OCI-LY7 (cell line): ENCODE measurements around the gene TNFAIP8L1. TPM values are rescaled to one million over a fixed set of nuclear protein-coding genes. Genes with fewer than 3 reads are reported as not detected.

Experiments used
- BruUV-seq: library from RNA; stranded (reverse); fragments of 400-500 nt; replicated peaks from 2 replicates; lab custom pipeline; 2021; lab: Mats Ljungman, UMichigan
- CTCF ChIA-PET: fragments of 300-600 bp; sonication (Branson Sonifier 250); formaldehyde crosslinking; loops from one replicate; lab custom pipeline; 2022; ENCODE audit warnings: antibody characterized with exemption; ENCODE audit not compliant: unreplicated experiment; lab: Charles Lee
- POLR2A ChIA-PET: fragments of 300-600 bp; sonication (Branson Sonifier 250); formaldehyde crosslinking; loops from one replicate; lab custom pipeline; 2022; ENCODE audit warnings: antibody characterized with exemption; lab: Charles Lee
- DNase-seq: peaks from one replicate; pipeline ENCODE4 v3.0.0-alpha.2; 2015; ENCODE audit warnings: low spot score
- H2AFZ ChIP-seq: fragments of 200-600 bp; sonication (generic), shearing (Covaris generic); 2 replicates; pipeline ENCODE4 v1.6.1; 2014; ENCODE audit warnings: mild to moderate bottlenecking, antibody characterized with exemption, low read length, moderate library complexity
- H3K27ac ChIP-seq: fragments of 200-600 bp; sonication (generic); 2 replicates; pipeline ENCODE4 v1.5.1; 2014; ENCODE audit warnings: mixed run types, low read depth, mild to moderate bottlenecking, moderate library complexity, low read length, inconsistent platforms; ENCODE audit not compliant: poor library complexity, severe bottlenecking
- H3K36me3 ChIP-seq: fragments of 200-600 bp; sonication (generic); 2 replicates; pipeline ENCODE4 v1.6.1; 2014; ENCODE audit warnings: mild to moderate bottlenecking, antibody characterized with exemption, low read length, moderate library complexity, mixed read lengths; ENCODE audit not compliant: insufficient read depth
- H3K4me1 ChIP-seq: fragments of 200-600 bp; sonication (generic); 2 replicates; pipeline ENCODE4 v1.5.1; 2014; ENCODE audit warnings: mild to moderate bottlenecking, low read length; ENCODE audit not compliant: insufficient read depth, poor library complexity, severe bottlenecking
- H3K4me2 ChIP-seq: fragments of 200-600 bp; sonication (generic); 2 replicates; pipeline ENCODE4 v1.6.1; 2014; ENCODE audit warnings: mild to moderate bottlenecking, low read length
- H3K4me3 ChIP-seq: fragments of 200-600 bp; sonication (generic); 2 replicates; pipeline ENCODE4 v1.5.1; 2014; ENCODE audit warnings: mild to moderate bottlenecking, low read depth, low read length; ENCODE audit not compliant: poor library complexity, severe bottlenecking
- H3K79me2 ChIP-seq: fragments of 200-600 bp; sonication (generic); 2 replicates; pipeline ENCODE4 v1.6.1; 2016; ENCODE audit warnings: low read depth, mild to moderate bottlenecking, low read length, moderate library complexity, mixed read lengths; ENCODE audit not compliant: insufficient read depth
- H3K9me2 ChIP-seq: fragments of 200-600 bp; sonication (generic); 2 replicates; pipeline ENCODE4 v1.6.1; 2016; ENCODE audit warnings: mild to moderate bottlenecking, low read length, mixed read lengths; ENCODE audit not compliant: insufficient read depth
- H3K9me3 ChIP-seq: fragments of 200-600 bp; sonication (generic); 2 replicates; pipeline ENCODE4 v1.6.1; 2014; ENCODE audit warnings: mild to moderate bottlenecking, mixed run types, low read length, mixed read lengths
- H4K20me1 ChIP-seq: fragments of 200-600 bp; sonication (generic); 2 replicates; pipeline ENCODE4 v1.6.1; 2014; ENCODE audit warnings: mild to moderate bottlenecking, antibody characterized with exemption, low read length, moderate library complexity, mixed read lengths; ENCODE audit not compliant: insufficient read depth
- EZH2phosphoT487 ChIP-seq: fragments of 200-600 bp; sonication (generic); IDR thresholded peaks from 2 replicates; pipeline ENCODE4 v1.6.1; 2018; ENCODE audit warnings: low read depth, borderline replicate concordance, mild to moderate bottlenecking, mixed run types, antibody characterized with exemption, low read length, moderate library complexity, mixed read lengths
- intact Hi-C: fragments of 100-400 bp; cut with micrococcal nuclease; formaldehyde crosslinking; loops from one replicate; pipeline ENCODE4 v1.10.0; 2022; ENCODE audit not compliant: unreplicated experiment
- total RNA-seq, 2 experiments: library from RNA; depleted of rRNA in 1 of 2; stranded (reverse); fragments of >200 nt in 1 of 2; shearing (Covaris generic) in 1 of 2; gene quantifications; 2 replicates each; pipeline ENCODE4 v1.2.3, GENCODE V29; 2014 to 2022
- TF ChIP-seq, protein P1 (sequence below): fragments of 200-600 bp; sonication (generic); conservative IDR thresholded peaks from 2 replicates; pipeline ENCODE4 v1.5.1; 2014; ENCODE audit warnings: mild to moderate bottlenecking, antibody characterized with exemption, low read length, moderate library complexity, mixed read lengths

TNFAIP8L1 gene
- total RNA-seq, 2 experiments from 2014 or later = 9.0 to 22.7 TPM

- TF ChIP-seq EZH2phosphoT487 = no peak
- TF ChIP-seq, protein P1, sequence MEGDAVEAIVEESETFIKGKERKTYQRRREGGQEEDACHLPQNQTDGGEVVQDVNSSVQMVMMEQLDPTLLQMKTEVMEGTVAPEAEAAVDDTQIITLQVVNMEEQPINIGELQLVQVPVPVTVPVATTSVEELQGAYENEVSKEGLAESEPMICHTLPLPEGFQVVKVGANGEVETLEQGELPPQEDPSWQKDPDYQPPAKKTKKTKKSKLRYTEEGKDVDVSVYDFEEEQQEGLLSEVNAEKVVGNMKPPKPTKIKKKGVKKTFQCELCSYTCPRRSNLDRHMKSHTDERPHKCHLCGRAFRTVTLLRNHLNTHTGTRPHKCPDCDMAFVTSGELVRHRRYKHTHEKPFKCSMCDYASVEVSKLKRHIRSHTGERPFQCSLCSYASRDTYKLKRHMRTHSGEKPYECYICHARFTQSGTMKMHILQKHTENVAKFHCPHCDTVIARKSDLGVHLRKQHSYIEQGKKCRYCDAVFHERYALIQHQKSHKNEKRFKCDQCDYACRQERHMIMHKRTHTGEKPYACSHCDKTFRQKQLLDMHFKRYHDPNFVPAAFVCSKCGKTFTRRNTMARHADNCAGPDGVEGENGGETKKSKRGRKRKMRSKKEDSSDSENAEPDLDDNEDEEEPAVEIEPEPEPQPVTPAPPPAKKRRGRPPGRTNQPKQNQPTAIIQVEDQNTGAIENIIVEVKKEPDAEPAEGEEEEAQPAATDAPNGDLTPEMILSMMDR = no peak
- no peaks in the 10 kb centered on the region for H3K79me2 ChIP-seq
- H3K4me1 ChIP-seq = no peaks in the 10 kb centered on the region
- ChIA-PET POLR2A (no interaction called here), CTCF (interaction anchor here (0.7 kb wide), 1 partner anchor 103 kb away, joined by 4 read pairs; no protein-coding TSS in a partner anchor)
- intact Hi-C loops = no loop called here
- no peaks in the 10 kb centered on the region for H3K9me3 ChIP-seq
- no peaks in the 10 kb centered on the region for H3K9me2 ChIP-seq
- no peak overlapping the region for H3K4me2 ChIP-seq
- no peak overlapping the region for H2AFZ ChIP-seq
- DNase-seq = no peak
- H3K4me3 ChIP-seq = no peak overlapping the region
- no peaks in the 10 kb centered on the region for H4K20me1 ChIP-seq
- no peak overlapping the region for H3K27ac ChIP-seq
- BruUV-seq = no TSS peak
- H3K36me3 ChIP-seq = no peaks in the 10 kb centered on the region
Observed at GRCh38 chr19:4624301-4624700, 15.0 kb upstream of the TNFAIP8L1 start.

- DNase-seq = no peak
- Histone ChIP-seq H3K4me1 (no peaks in the 10 kb centered on the region), H4K20me1 (no peaks in the 10 kb centered on the region), H3K9me3 (no peaks in the 10 kb centered on the region), H3K27ac (no peak overlapping the region), H3K36me3 (no peaks in the 10 kb centered on the region), H2AFZ (no peak overlapping the region), H3K79me2 (no peaks in the 10 kb centered on the region), H3K4me3 (no peak overlapping the region), H3K9me2 (no peaks in the 10 kb centered on the region), H3K4me2 (no peak overlapping the region)
- intact Hi-C loops = no loop called here
- POLR2A ChIA-PET = no interaction called here
- TF ChIP-seq, protein P1 = peak; percentile 71
- TF ChIP-seq EZH2phosphoT487 = no peak
- no TSS peak for BruUV-seq
- CTCF ChIA-PET = no interaction called here
Observed at GRCh38 chr19:4624733-4625362, 14.5 kb upstream of the TNFAIP8L1 start.
